OCI-LY3 (cell line): ENCODE data around the gene SLC4A5.
A peak's percentile ranks its signal among the peaks of the same experiment; 100 is the strongest.

Experiments
- H2AFZ ChIP-seq: fragments of 200-600, 300-600 bp; shearing (Covaris generic); 2 replicates; pipeline ENCODE4 v1.6.0; 2014; ENCODE audit warnings: antibody characterized with exemption, low read depth, low read length
- H3K27ac ChIP-seq: fragments of 200-600, 300-600 bp; sonication (generic); 2 replicates; pipeline ENCODE4 v1.5.1; 2014; ENCODE audit warnings: mild to moderate bottlenecking, low read length, moderate library complexity, mixed read lengths
- H3K27me3 ChIP-seq: fragments of 200-600, 300-600 bp; sonication (generic); 2 replicates; pipeline ENCODE4 v1.6.1; 2014; ENCODE audit warnings: low read depth, low read length, mixed read lengths
- H3K36me3 ChIP-seq: fragments of 200-600, 300-600 bp; sonication (generic); replicated peaks from 2 replicates; pipeline ENCODE3; 2014; ENCODE audit warnings: low read depth, low read length, mixed read lengths
- H3K4me1 ChIP-seq: fragments of 300-600, 200-600 bp; sonication (generic); 2 replicates; pipeline ENCODE4 v1.6.1; 2014; ENCODE audit warnings: low read length, mixed read lengths
- H3K4me2 ChIP-seq: fragments of 200-600, 300-600 bp; sonication (generic); 2 replicates; pipeline ENCODE4 v1.6.1; 2014; ENCODE audit warnings: low read length, mixed read lengths
- H3K4me3 ChIP-seq: fragments of 300-600, 200-600 bp; sonication (generic); 2 replicates; pipeline ENCODE4 v1.5.1; 2014; ENCODE audit warnings: antibody characterized with exemption, mild to moderate bottlenecking, low read length, moderate library complexity
- H3K79me2 ChIP-seq: fragments of 300-600, 200-600 bp; shearing (Covaris generic); 2 replicates; pipeline ENCODE4 v1.6.1; 2014; ENCODE audit warnings: mild to moderate bottlenecking, low read length, mixed read lengths
- H3K9ac ChIP-seq: fragments of 300-600, 200-600 bp; shearing (Covaris generic); 2 replicates; pipeline ENCODE4 v1.6.0; 2014; ENCODE audit warnings: mild to moderate bottlenecking, low read length, moderate library complexity
- H3K9me3 ChIP-seq: fragments of 200-600, 300-600 bp; shearing (Covaris generic); 2 replicates; pipeline ENCODE4 v1.6.1; 2014; ENCODE audit warnings: low read length, mixed read lengths; ENCODE audit not compliant: insufficient read depth
- H4K20me1 ChIP-seq: fragments of 200-600, 300-600 bp; sonication (generic); 2 replicates; pipeline ENCODE4 v1.6.1; 2016; ENCODE audit warnings: low read length, mixed read lengths; ENCODE audit not compliant: insufficient read depth
- EZH2phosphoT487 ChIP-seq: fragments of 200-600 bp; shearing (Covaris generic); IDR thresholded peaks from 2 replicates; pipeline ENCODE4 v1.6.1; 2018; ENCODE audit warnings: antibody characterized with exemption, mixed run types, low read depth
- TF ChIP-seq, protein P1 (sequence below): fragments of 200-600, 300-600 bp; sonication (generic); IDR thresholded peaks from 2 replicates; pipeline ENCODE4 v1.5.1; 2014; ENCODE audit warnings: antibody characterized with exemption, low read length, low read depth

The SLC4A5 gene

DNA sequence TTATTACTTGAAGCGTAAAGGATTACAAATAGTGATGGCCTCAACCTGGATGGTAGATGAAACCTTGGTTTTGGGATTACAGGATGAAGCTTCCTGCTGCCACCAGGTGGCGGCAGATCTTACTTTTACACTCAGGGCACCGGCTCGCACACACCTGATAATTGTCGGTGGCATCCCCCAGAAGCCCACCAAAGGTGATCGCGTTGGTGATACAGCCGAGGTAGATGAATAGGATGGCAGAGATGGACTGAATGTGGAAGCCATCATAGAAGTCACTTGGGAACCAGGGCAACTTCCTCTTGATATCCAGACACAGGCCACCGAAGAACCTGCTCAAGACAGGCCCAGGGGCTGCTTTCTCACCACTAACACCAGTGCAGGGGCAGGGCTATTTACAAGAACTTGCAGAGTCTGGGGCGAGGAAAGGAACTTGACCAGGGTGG lies 93.0 kb downstream of the SLC4A5 start:
- Histone ChIP-seq H4K20me1 (no peaks in the 10 kb centered on the region), H3K9ac (no peak overlapping the region), H2AFZ (no peak overlapping the region), H3K27me3 (no peaks in the 10 kb centered on the region), H3K27ac (no peak overlapping the region), H3K4me3 (no peak overlapping the region), H3K4me1 (no peaks in the 10 kb centered on the region), H3K9me3 (no peaks in the 10 kb centered on the region), H3K4me2 (no peak overlapping the region), H3K36me3 (peaks cover 29% of the 10 kb centered on the region), H3K79me2 (no peaks in the 10 kb centered on the region)
- TF ChIP-seq, protein P1, sequence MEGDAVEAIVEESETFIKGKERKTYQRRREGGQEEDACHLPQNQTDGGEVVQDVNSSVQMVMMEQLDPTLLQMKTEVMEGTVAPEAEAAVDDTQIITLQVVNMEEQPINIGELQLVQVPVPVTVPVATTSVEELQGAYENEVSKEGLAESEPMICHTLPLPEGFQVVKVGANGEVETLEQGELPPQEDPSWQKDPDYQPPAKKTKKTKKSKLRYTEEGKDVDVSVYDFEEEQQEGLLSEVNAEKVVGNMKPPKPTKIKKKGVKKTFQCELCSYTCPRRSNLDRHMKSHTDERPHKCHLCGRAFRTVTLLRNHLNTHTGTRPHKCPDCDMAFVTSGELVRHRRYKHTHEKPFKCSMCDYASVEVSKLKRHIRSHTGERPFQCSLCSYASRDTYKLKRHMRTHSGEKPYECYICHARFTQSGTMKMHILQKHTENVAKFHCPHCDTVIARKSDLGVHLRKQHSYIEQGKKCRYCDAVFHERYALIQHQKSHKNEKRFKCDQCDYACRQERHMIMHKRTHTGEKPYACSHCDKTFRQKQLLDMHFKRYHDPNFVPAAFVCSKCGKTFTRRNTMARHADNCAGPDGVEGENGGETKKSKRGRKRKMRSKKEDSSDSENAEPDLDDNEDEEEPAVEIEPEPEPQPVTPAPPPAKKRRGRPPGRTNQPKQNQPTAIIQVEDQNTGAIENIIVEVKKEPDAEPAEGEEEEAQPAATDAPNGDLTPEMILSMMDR = peak; percentile 86
- TF ChIP-seq EZH2phosphoT487 = no peak

DNA sequence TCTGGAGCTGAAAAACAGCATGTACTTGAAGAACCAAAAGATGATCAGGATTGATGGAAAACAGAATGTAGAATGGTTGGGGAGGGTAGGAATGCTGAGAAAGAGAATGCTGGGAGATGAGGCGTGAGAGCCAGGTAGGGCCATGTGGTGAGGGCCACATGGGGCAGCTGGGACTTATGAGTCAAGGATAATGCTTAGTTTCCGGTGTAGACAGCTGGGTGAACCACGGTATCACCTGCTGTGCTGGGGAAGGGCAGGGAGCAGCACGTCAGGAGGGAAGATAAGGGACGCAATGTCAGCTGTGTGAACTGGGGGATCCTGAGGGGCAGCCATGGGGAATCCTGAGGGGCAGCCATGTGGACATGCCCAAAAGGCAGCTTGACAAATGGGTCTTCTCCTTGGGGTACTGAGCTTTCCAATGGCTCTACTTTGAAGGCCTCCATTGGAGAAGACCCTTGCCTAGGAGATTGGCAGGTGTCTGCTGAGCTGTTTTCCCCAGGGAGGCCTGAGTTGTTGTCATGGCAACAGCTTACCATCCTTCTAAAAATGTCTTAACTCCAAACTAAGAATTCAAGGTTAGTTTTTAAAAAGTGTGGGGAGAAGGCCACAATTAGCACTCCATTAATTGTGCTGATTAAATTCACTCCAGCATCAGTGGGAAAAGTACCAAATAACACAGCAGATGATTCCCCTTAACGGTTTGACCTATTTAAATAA lies 93.7 kb downstream of the SLC4A5 start:
- H3K4me1 ChIP-seq = no peaks in the 10 kb centered on the region
- no peak overlapping the region for H3K27ac ChIP-seq
- no peaks in the 10 kb centered on the region for H4K20me1 ChIP-seq
- no peak overlapping the region for H3K4me2 ChIP-seq
- TF ChIP-seq, protein P1 = no peak
- no peak for TF ChIP-seq EZH2phosphoT487
- no peak overlapping the region for H3K4me3 ChIP-seq
- H3K36me3 ChIP-seq = peaks cover 29% of the 10 kb centered on the region
- no peaks in the 10 kb centered on the region for H3K79me2 ChIP-seq
- no peaks in the 10 kb centered on the region for H3K27me3 ChIP-seq
- no peak overlapping the region for H3K9ac ChIP-seq
- no peaks in the 10 kb centered on the region for H3K9me3 ChIP-seq
- H2AFZ ChIP-seq = no peak overlapping the region

DNA sequence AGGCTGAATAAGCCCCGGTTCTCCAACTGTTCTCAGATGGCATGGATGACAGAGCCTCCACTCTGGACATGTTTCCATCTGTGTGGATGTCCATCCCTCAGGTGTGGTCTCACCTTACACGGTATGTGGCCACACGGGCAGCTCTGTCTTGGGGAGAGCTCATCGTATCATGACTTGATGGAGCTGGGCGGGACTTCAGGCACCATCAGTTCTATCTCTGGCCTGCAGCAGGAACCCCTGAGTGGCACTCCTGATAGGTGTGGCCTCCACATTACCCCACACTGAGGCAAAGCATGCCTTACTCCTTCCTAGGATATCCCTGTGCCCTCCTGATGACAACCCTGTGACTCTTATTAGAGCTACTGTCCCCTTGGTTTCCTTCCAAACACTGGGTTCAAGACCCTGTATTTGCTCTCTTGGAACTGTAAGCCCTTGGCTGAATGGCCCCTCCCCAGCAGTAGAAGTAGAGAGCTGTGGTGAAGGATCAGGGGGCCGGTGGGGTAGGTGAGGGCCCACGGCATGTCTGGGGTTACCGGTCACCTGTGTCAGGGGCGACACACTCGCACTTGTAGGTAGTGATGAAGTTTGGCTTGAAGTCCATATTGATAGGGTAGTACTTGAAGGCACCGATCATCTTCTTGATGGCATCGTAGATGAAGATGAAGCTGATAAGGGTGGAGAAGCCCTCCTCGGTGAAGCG lies 96.6 kb downstream of the SLC4A5 start:
- TF ChIP-seq, protein P1 = no peak
- TF ChIP-seq EZH2phosphoT487 = no peak
- H3K27ac ChIP-seq = no peak overlapping the region

DNA sequence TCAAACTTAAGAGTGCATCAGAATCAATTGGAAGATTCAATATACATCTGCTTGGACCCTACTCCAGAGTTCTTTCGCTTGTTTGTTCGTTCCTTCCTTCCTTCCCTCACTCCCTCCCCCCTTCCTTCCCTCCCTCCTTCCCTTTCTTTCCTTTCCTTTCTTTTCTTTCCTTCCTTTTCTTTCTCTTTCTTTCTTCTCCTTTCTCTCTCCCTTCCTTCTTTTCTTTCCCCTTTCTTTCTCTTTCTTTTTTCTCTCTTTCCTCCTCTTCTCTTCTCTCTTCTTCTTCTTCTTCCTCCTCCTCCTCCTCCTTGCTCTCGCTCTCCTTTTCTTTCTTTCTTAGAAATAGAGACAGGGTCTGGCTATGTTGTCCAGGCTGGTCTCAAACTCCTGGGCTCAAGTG lies 98.9 kb downstream of the SLC4A5 start:
- H3K36me3 ChIP-seq = peaks cover 26% of the 10 kb centered on the region
- no peak overlapping the region for H2AFZ ChIP-seq
- H3K27ac ChIP-seq = no peak overlapping the region

More for the DNA sequence above, 96.6 kb downstream of the SLC4A5 start:
- H3K79me2 ChIP-seq = no peaks in the 10 kb centered on the region
- peaks cover 29% of the 10 kb centered on the region for H3K36me3 ChIP-seq
- H2AFZ ChIP-seq = no peak overlapping the region
- H3K4me1 ChIP-seq = no peaks in the 10 kb centered on the region
- H3K4me2 ChIP-seq = no peak overlapping the region
- no peaks in the 10 kb centered on the region for H3K9me3 ChIP-seq
- no peaks in the 10 kb centered on the region for H4K20me1 ChIP-seq
- H3K27me3 ChIP-seq = no peaks in the 10 kb centered on the region
- no peak overlapping the region for H3K9ac ChIP-seq
- H3K4me3 ChIP-seq = no peak overlapping the region

More for the DNA sequence above, 98.9 kb downstream of the SLC4A5 start:
- Histone ChIP-seq H4K20me1 (no peaks in the 10 kb centered on the region), H3K4me2 (no peak overlapping the region), H3K4me3 (no peak overlapping the region), H3K9ac (no peak overlapping the region), H3K27me3 (no peaks in the 10 kb centered on the region), H3K9me3 (no peaks in the 10 kb centered on the region), H3K4me1 (no peaks in the 10 kb centered on the region), H3K79me2 (no peaks in the 10 kb centered on the region)
- TF ChIP-seq EZH2phosphoT487 = no peak
- TF ChIP-seq, protein P1 = no peak
